Endodermal cell (in vitro differentiated cells): ENCODE measurements around the gene LHX6. TPM values are rescaled to one million over a fixed set of nuclear protein-coding genes. Genes with fewer than 3 reads are reported as not detected.

ENCODE experiments used
- DNase-seq: peaks from one replicate; pipeline ENCODE4 v3.0.0-alpha.2; 2017
- H3K27ac ChIP-seq: 2 replicates; pipeline ENCODE4 v1.5.1; 2013; ENCODE audit warnings: mild to moderate bottlenecking, low read depth, low read length, moderate library complexity
- H3K27me3 ChIP-seq: 2 replicates; pipeline ENCODE4 v1.6.1; 2013; ENCODE audit warnings: mild to moderate bottlenecking, low read length, moderate library complexity; ENCODE audit not compliant: insufficient read depth, control insufficient read depth, poor library complexity, severe bottlenecking
- H3K36me3 ChIP-seq: 2 replicates; pipeline ENCODE4 v1.7.0; 2013; ENCODE audit warnings: mild to moderate bottlenecking, low read length, moderate library complexity; ENCODE audit not compliant: control insufficient read depth, insufficient read depth
- H3K4me1 ChIP-seq: one replicate; pipeline ENCODE4 v1.7.0; 2013; ENCODE audit warnings: low read length; ENCODE audit not compliant: control insufficient read depth, insufficient read depth
- H3K4me3 ChIP-seq: 2 replicates; pipeline ENCODE4 v1.5.1; 2013; ENCODE audit warnings: mild to moderate bottlenecking, low read length, moderate library complexity
- H3K9ac ChIP-seq: 2 replicates; pipeline ENCODE4 v1.6.1; 2013; ENCODE audit warnings: mild to moderate bottlenecking, low read length, moderate library complexity; ENCODE audit not compliant: poor library complexity, severe bottlenecking; ENCODE audit errors: extremely low read depth
- H3K9me3 ChIP-seq: 2 replicates; pipeline ENCODE4 v1.6.1; 2013; ENCODE audit warnings: mild to moderate bottlenecking, low read length, moderate library complexity; ENCODE audit not compliant: control insufficient read depth
- H3K27ac Mint-ChIP-seq: 2 replicates; pipeline ENCODE4 v1.8.0; 2020; ENCODE audit warnings: mixed read lengths
- H3K27me3 Mint-ChIP-seq: 2 replicates; pipeline ENCODE4 v1.8.0; 2021; ENCODE audit warnings: mild to moderate bottlenecking, mixed read lengths; ENCODE audit not compliant: insufficient read depth
- H3K36me3 Mint-ChIP-seq: 2 replicates; pipeline ENCODE4 v1.8.0; 2020; ENCODE audit warnings: low read depth, mixed read lengths
- H3K4me1 Mint-ChIP-seq: 2 replicates; pipeline ENCODE4 v1.8.0; 2020; ENCODE audit warnings: mixed read lengths
- H3K4me3 Mint-ChIP-seq: 2 replicates; pipeline ENCODE4 v1.8.0; 2020; ENCODE audit warnings: mild to moderate bottlenecking, moderate library complexity, mixed read lengths
- H3K9me3 Mint-ChIP-seq: 2 replicates; pipeline ENCODE4 v1.8.0; 2020; ENCODE audit warnings: mild to moderate bottlenecking, mixed read lengths
- WGBS, 2 experiments: methylation state at CpG; one replicate each; pipeline versions ENCODE4 v1.1.5 to v1.1.7; 2013; ENCODE audit warnings: missing lambda C conversion rate in 2 of 2, mixed read lengths in 1 of 2; ENCODE audit not compliant: insufficient coverage in 1 of 2, insufficient read length in 1 of 2; 5-methylcytosine and 5-hydroxymethylcytosine counted together
- total RNA-seq, 2 donors: library from RNA; stranded (reverse); fragmentation: NEBNext Ultra II Directional in 1 of 2; extraction: Animal tissue kit (Norgen Biotek cat#: 25700) in 1 of 2; gene quantifications; 2 replicates in 1 of 2; 3 replicates in 1 of 2; pipeline ENCODE4 v1.2.1, GENCODE V29; 2021
- TF ChIP-seq, protein P1 (sequence below): fragments of 200-600 bp; sonication (generic); conservative IDR thresholded peaks from 2 replicates; pipeline ENCODE4 v1.5.0; 2021; ENCODE audit warnings: antibody characterized with exemption, mild to moderate bottlenecking

LHX6 gene
- total RNA-seq, 2 donors from 2014 or later = 0.37 TPM; not detected in 1

DNA sequence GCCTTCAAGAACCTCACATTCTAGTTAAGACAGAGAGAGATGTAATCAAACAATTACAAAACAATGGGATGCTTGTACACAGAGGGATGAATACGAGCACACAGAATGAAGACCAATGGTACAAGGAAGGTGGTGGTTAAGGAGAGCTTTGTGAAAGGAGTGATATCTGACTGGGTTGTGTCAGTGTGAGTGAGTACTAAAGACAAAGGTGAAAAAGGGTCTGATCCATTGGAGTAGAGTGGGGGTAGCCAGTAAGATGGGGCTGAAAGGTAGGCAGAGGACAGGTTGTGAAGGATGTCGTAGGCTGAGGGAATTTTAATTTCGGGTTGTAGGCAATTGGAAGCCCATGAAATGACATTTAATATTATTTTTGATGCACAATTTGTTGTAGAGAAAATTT is 26.0 kb upstream of the LHX6 start:
- Mint-ChIP-seq H3K4me1 (peaks cover 23% of the 10 kb centered on the region), H3K27ac (no peak overlapping the region), H3K9me3 (no peaks in the 10 kb centered on the region), H3K36me3 (peaks cover 36% of the 10 kb centered on the region), H3K4me3 (no peak overlapping the region), H3K27me3 (no peaks in the 10 kb centered on the region)
- Histone ChIP-seq H3K4me3 (no peak overlapping the region), H3K4me1 (peaks cover 7% of the 10 kb centered on the region), H3K27ac (no peak overlapping the region), H3K27me3 (no peaks in the 10 kb centered on the region), H3K9me3 (no peaks in the 10 kb centered on the region), H3K36me3 (peaks cover 57% of the 10 kb centered on the region), H3K9ac (no peak overlapping the region)
- DNase-seq = no peak
- TF ChIP-seq, protein P1, sequence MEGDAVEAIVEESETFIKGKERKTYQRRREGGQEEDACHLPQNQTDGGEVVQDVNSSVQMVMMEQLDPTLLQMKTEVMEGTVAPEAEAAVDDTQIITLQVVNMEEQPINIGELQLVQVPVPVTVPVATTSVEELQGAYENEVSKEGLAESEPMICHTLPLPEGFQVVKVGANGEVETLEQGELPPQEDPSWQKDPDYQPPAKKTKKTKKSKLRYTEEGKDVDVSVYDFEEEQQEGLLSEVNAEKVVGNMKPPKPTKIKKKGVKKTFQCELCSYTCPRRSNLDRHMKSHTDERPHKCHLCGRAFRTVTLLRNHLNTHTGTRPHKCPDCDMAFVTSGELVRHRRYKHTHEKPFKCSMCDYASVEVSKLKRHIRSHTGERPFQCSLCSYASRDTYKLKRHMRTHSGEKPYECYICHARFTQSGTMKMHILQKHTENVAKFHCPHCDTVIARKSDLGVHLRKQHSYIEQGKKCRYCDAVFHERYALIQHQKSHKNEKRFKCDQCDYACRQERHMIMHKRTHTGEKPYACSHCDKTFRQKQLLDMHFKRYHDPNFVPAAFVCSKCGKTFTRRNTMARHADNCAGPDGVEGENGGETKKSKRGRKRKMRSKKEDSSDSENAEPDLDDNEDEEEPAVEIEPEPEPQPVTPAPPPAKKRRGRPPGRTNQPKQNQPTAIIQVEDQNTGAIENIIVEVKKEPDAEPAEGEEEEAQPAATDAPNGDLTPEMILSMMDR = no peak
- 96 to 97% methylated on average over 3 of the region's 3 CpGs for WGBS, 2 experiments

DNA sequence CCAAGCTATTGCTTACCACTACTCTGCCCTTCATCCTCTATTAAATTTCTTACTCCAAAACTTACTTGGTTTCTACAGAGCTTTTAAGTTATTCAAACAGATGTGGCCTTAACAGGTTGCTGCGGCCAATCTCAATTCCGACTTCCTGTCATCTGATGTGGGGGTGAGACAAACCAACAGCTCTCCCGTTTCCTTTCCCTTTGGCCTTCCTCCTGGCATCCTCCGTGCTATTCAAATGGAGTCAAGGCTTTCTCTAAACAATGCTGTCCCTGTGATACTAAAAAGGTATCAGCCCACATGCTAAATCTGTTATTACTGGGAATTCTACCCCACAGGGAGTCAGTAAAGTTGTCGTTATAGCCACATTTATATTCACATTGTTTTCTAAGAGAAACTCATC is 24.0 kb upstream of the LHX6 start:
- Mint-ChIP-seq H3K27me3 (no peaks in the 10 kb centered on the region), H3K4me1 (peaks cover 23% of the 10 kb centered on the region), H3K36me3 (peaks cover 26% of the 10 kb centered on the region), H3K4me3 (no peak overlapping the region), H3K27ac (peak overlapping the region; percentile 8), H3K9me3 (no peaks in the 10 kb centered on the region)
- DNase-seq = no peak
- 58 to 68% methylated on average over 4 to 5 of the region's 5 CpGs for WGBS, 2 experiments
- H3K4me3 ChIP-seq = no peak overlapping the region
- no peak overlapping the region for H3K27ac ChIP-seq
- H3K9ac ChIP-seq = no peak overlapping the region
- no peaks in the 10 kb centered on the region for H3K27me3 ChIP-seq
- TF ChIP-seq, protein P1 = no peak
- peaks cover 7% of the 10 kb centered on the region for H3K4me1 ChIP-seq
- peaks cover 57% of the 10 kb centered on the region for H3K36me3 ChIP-seq
- H3K9me3 ChIP-seq = no peaks in the 10 kb centered on the region

DNA sequence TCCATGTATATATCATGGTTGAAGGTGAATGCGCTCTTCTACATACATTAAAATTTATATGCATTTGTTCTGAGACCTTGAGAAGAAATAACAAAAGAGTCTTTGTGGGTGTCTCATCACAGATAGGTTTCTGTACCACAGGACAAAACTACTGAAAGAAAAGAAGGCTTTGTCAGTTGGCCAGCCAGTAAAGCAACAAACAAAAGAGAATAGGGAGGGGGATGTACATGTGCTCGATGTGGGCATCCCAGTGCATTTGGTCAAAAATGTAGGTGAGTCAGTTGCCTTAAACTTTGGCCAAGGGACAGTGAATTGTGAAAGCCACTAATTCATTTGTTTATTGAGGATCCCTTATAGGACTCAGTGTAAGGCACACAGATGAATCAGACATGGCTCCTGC is 22.6 kb upstream of the LHX6 start:
- Mint-ChIP-seq H3K36me3 (peaks cover 25% of the 10 kb centered on the region), H3K4me1 (peaks cover 23% of the 10 kb centered on the region), H3K4me3 (no peak overlapping the region), H3K27me3 (no peaks in the 10 kb centered on the region), H3K27ac (no peak overlapping the region), H3K9me3 (no peaks in the 10 kb centered on the region)
- peaks cover 7% of the 10 kb centered on the region for H3K4me1 ChIP-seq
- TF ChIP-seq, protein P1 = no peak
- no peak overlapping the region for H3K9ac ChIP-seq
- 91 to 95% methylated on average over 1 to 2 of the region's 2 CpGs for WGBS, 2 experiments
- no peak for DNase-seq
- no peak overlapping the region for H3K27ac ChIP-seq
- H3K27me3 ChIP-seq = no peaks in the 10 kb centered on the region
- H3K9me3 ChIP-seq = no peaks in the 10 kb centered on the region
- peaks cover 60% of the 10 kb centered on the region for H3K36me3 ChIP-seq
- no peak overlapping the region for H3K4me3 ChIP-seq
